GM23338 (cell line): ENCODE measurements around the gene ATXN7L1. TPM values are rescaled to one million over a fixed set of nuclear protein-coding genes. Genes with fewer than 3 reads are reported as not detected.

Experiments
- ATAC-seq: fragments of 200-7000 bp; cut with Tn5 transposase; 3 replicates; pipeline ENCODE4 v1.9.1; 2020
- DNase-seq: peaks from one replicate; pipeline ENCODE4 v3.0.0-alpha.2; 2015; ENCODE audit warnings: low spot score
- H2AFZ ChIP-seq: fragments of 200-600 bp; sonication (generic); 2 replicates; pipeline ENCODE4 v1.8.0; 2016; ENCODE audit warnings: antibody characterized with exemption, mild to moderate bottlenecking, moderate library complexity
- H3F3A ChIP-seq: fragments of 200-600 bp; sonication (generic); replicated peaks from 2 replicates; pipeline ENCODE4 v1.8.0; 2017; ENCODE audit warnings: antibody characterized with exemption, mixed run types, low read depth
- H3K27ac ChIP-seq: fragments of 200-600 bp; sonication (generic); 2 replicates; pipeline ENCODE4 v1.6.1; 2016; ENCODE audit warnings: low read depth
- H3K27me3 ChIP-seq: fragments of 200-600 bp; sonication (generic); 2 replicates; pipeline ENCODE4 v1.8.0; 2016; ENCODE audit warnings: mild to moderate bottlenecking, mixed run types, moderate library complexity; ENCODE audit not compliant: insufficient read depth
- H3K36me3 ChIP-seq: fragments of 200-600 bp; sonication (generic); 2 replicates; pipeline ENCODE4 v1.8.0; 2016; ENCODE audit warnings: mild to moderate bottlenecking; ENCODE audit not compliant: insufficient read depth
- H3K4me1 ChIP-seq: fragments of 200-600 bp; sonication (generic); 2 replicates; pipeline ENCODE4 v1.8.0; 2016; ENCODE audit warnings: mild to moderate bottlenecking, moderate library complexity; ENCODE audit not compliant: insufficient read depth
- H3K4me2 ChIP-seq: fragments of 200-600 bp; sonication (generic); 2 replicates; pipeline ENCODE4 v1.7.1; 2017; ENCODE audit warnings: mixed run types
- H3K4me3 ChIP-seq: fragments of 200-600 bp; sonication (generic); 2 replicates; pipeline ENCODE4 v1.6.1; 2016; ENCODE audit warnings: mixed run types
- H3K79me2 ChIP-seq: fragments of 200-600 bp; sonication (generic); replicated peaks from 2 replicates; pipeline ENCODE4 v1.8.0; 2017; ENCODE audit warnings: mild to moderate bottlenecking; ENCODE audit not compliant: insufficient read depth
- H3K9me2 ChIP-seq: fragments of 200-600 bp; sonication (generic); 2 replicates; pipeline ENCODE4 v1.8.0; 2017; ENCODE audit not compliant: insufficient read depth
- H4K20me1 ChIP-seq: fragments of 200-600 bp; sonication (generic); replicated peaks from 2 replicates; pipeline ENCODE4 v1.8.0; 2017; ENCODE audit warnings: mild to moderate bottlenecking; ENCODE audit not compliant: insufficient read depth
- H3K27ac Mint-ChIP-seq: 2 replicates; pipeline ENCODE4 v1.8.0; 2020; ENCODE audit warnings: inconsistent platforms, mild to moderate bottlenecking, moderate library complexity, mixed read lengths
- H3K27me3 Mint-ChIP-seq: 3 replicates; pipeline ENCODE4 v1.8.0; 2022; ENCODE audit warnings: low read depth, mild to moderate bottlenecking, moderate library complexity, mixed read lengths, inconsistent platforms; ENCODE audit not compliant: insufficient read depth, poor library complexity
- H3K36me3 Mint-ChIP-seq: 3 replicates; pipeline ENCODE4 v1.8.0; 2021; ENCODE audit warnings: low read depth, mild to moderate bottlenecking, inconsistent platforms, moderate library complexity, mixed read lengths
- H3K4me1 Mint-ChIP-seq: 3 replicates; pipeline ENCODE4 v1.8.0; 2020; ENCODE audit warnings: mild to moderate bottlenecking, inconsistent platforms, mixed read lengths
- H3K4me3 Mint-ChIP-seq: 3 replicates; pipeline ENCODE4 v1.8.0; 2021; ENCODE audit warnings: moderate library complexity, mild to moderate bottlenecking, inconsistent platforms, mixed read lengths
- H3K9me3 Mint-ChIP-seq: 3 replicates; pipeline ENCODE4 v1.8.0; 2020; ENCODE audit warnings: moderate library complexity, mild to moderate bottlenecking, inconsistent platforms, mixed read lengths
- CREB1 ChIP-seq: fragments of 250-450 bp; sonication (Bioruptor Pico); IDR thresholded peaks from 2 replicates; pipeline ENCODE4 v1.5.0; 2020; ENCODE audit warnings: low read depth, mild to moderate bottlenecking, moderate library complexity
- CTCF ChIP-seq, 2 experiments: fragments of 200-600 bp in 1 of 2; sonication (generic) in 1 of 2; conservative IDR thresholded peaks; 2 replicates each; pipeline versions ENCODE4 v1.5.1 to v1.6.1; 2016 to 2017; ENCODE audit warnings: antibody characterized with exemption in 2 of 2, low read depth in 2 of 2, mild to moderate bottlenecking in 2 of 2, moderate library complexity in 1 of 2
- ETS1 ChIP-seq: IDR thresholded peaks from 2 replicates; pipeline ENCODE4 v1.6.1; 2016; ENCODE audit warnings: antibody characterized with exemption
- EZH2 ChIP-seq: fragments of 200-600 bp; sonication (generic); IDR thresholded peaks from one replicate; pipeline ENCODE4 v1.8.0; 2017; ENCODE audit warnings: antibody characterized with exemption, mild to moderate bottlenecking, low read depth; ENCODE audit not compliant: unreplicated experiment
- EZH2phosphoT487 ChIP-seq: fragments of 200-600 bp; sonication (generic); IDR thresholded peaks from one replicate; pipeline ENCODE4 v1.8.1; 2018; ENCODE audit warnings: antibody characterized with exemption; ENCODE audit not compliant: unreplicated experiment
- JUNB ChIP-seq: IDR thresholded peaks from one replicate; pipeline ENCODE4 v1.6.1; 2016; ENCODE audit warnings: antibody characterized with exemption; ENCODE audit not compliant: unreplicated experiment
- NANOG ChIP-seq: IDR thresholded peaks from 2 replicates; pipeline ENCODE4 v1.6.1; 2016; ENCODE audit warnings: antibody characterized with exemption, borderline replicate concordance
- POLR2AphosphoS5 ChIP-seq: IDR thresholded peaks from 2 replicates; pipeline ENCODE4 v1.6.1; 2016; ENCODE audit warnings: antibody characterized with exemption, low read depth
- REST ChIP-seq: IDR thresholded peaks from one replicate; pipeline ENCODE4 v1.6.1; 2018; ENCODE audit warnings: antibody characterized with exemption; ENCODE audit not compliant: unreplicated experiment
- STAT1 ChIP-seq: IDR thresholded peaks from one replicate; pipeline ENCODE4 v1.6.1; 2016; ENCODE audit warnings: antibody characterized with exemption; ENCODE audit not compliant: unreplicated experiment
- ZNF114 ChIP-seq: fragments of 250-450 bp; sonication (Bioruptor Pico); IDR thresholded peaks from 2 replicates; pipeline ENCODE4 v1.5.0; 2020; ENCODE audit warnings: mild to moderate bottlenecking, moderate library complexity
- ZNF331 ChIP-seq: fragments of 250-450 bp; sonication (Bioruptor Pico); IDR thresholded peaks from 2 replicates; pipeline ENCODE4 v1.5.0; 2020; ENCODE audit warnings: low read depth, mild to moderate bottlenecking, moderate library complexity
- ZNF462 ChIP-seq: fragments of 250-450 bp; sonication (Bioruptor Pico); IDR thresholded peaks from 2 replicates; pipeline ENCODE4 v1.5.0; 2020; ENCODE audit warnings: mild to moderate bottlenecking, moderate library complexity
- polyA plus RNA-seq: library from polyadenylated mRNA; unstranded; fragments of >200 nt; fragmentation: Nextera tagmentation; extraction: Ambion mirVana; gene quantifications from 2 replicates; pipeline ENCODE4 v1.2.1, GENCODE V29; 2016
- total RNA-seq: library from RNA; depleted of rRNA; stranded (reverse); fragments of >200 nt; shearing (Covaris generic); gene quantifications from 2 replicates; pipeline ENCODE4 v1.2.3, GENCODE V29; 2014

ATXN7L1 gene
- total and polyA plus RNA-seq, 2 experiments from 2014 or later = 22.8 to 29.8 TPM

GRCh38 chr7:105821527-105821926 is 54.9 kb downstream of the ATXN7L1 start:
- Mint-ChIP-seq H3K27ac (no peak overlapping the region), H3K27me3 (peaks cover 2% of the 10 kb centered on the region), H3K4me3 (no peak overlapping the region), H3K9me3 (no peaks in the 10 kb centered on the region), H3K36me3 (peaks cover 14% of the 10 kb centered on the region), H3K4me1 (peaks cover 26% of the 10 kb centered on the region)
- Histone ChIP-seq H3K4me1 (peaks cover 13% of the 10 kb centered on the region), H3K36me3 (no peaks in the 10 kb centered on the region), H3F3A (no peaks in the 10 kb centered on the region), H3K79me2 (peaks cover 7% of the 10 kb centered on the region), H4K20me1 (no peaks in the 10 kb centered on the region; the same call in 1 of the 2 replicates), H3K9me2 (peaks cover 11% of the 10 kb centered on the region), H2AFZ (no peak overlapping the region), H3K27me3 (no peaks in the 10 kb centered on the region), H3K4me3 (no peak overlapping the region), H3K27ac (no peak overlapping the region), H3K4me2 (no peak overlapping the region)
- no peak for ATAC-seq
- DNase-seq = no peak
- no peak for TF ChIP-seq REST
- TF ChIP-seq EZH2 = no peak
- TF ChIP-seq CREB1 (CRISPR knock-in tag) = no peak
- TF ChIP-seq ZNF331 (CRISPR knock-in tag) = no peak
- no peak for TF ChIP-seq ZNF462 (CRISPR knock-in tag)
- no peak for TF ChIP-seq NANOG
- no peak for TF ChIP-seq ETS1
- no peak for TF ChIP-seq CTCF (conservative IDR thresholded peaks at IDR 0.05; ENCODE audit: low read depth in 2 of 2)
- TF ChIP-seq ZNF114 = no peak
- TF ChIP-seq JUNB = no peak
- TF ChIP-seq POLR2AphosphoS5 = no peak
- TF ChIP-seq STAT1 = no peak
- no peak for TF ChIP-seq EZH2phosphoT487
